IPS-NIHi7 (cell line): Measurements from ENCODE around the gene TRIP6.
"Not testable (repeated sequence)": the region's sequence is repeated elsewhere in the genome, so short reads cannot be mapped to it uniquely, and the experiment has no call there.

ENCODE experiments used
- DNase-seq: peaks from one replicate; pipeline ENCODE4 v3.0.0; 2012; ENCODE audit warnings: mixed read lengths; ENCODE audit errors: extremely low spot score

The TRIP6 gene

GRCh38 chr7:100837099-100837836 is 29.9 kb upstream of the TRIP6 start:
- peak; percentile 85 for DNase-seq

GRCh38 chr7:100839361-100839760 is 27.8 kb upstream of the TRIP6 start:
- no peak for DNase-seq

GRCh38 chr7:100840470-100841100 is 26.6 kb upstream of the TRIP6 start:
- no peak for DNase-seq

GRCh38 chr7:100847360-100847759 is 19.8 kb upstream of the TRIP6 start:
- DNase-seq, result no peak

GRCh38 chr7:100852048-100852872 is 14.9 kb upstream of the TRIP6 start, which contains the start of gene SLC12A9:
SLC12A9 (plus strand) TSS chr7:100852713; CDS start chr7:100854198, 1,485 bp downstream.
- peak; percentile 97 for DNase-seq

DNA sequence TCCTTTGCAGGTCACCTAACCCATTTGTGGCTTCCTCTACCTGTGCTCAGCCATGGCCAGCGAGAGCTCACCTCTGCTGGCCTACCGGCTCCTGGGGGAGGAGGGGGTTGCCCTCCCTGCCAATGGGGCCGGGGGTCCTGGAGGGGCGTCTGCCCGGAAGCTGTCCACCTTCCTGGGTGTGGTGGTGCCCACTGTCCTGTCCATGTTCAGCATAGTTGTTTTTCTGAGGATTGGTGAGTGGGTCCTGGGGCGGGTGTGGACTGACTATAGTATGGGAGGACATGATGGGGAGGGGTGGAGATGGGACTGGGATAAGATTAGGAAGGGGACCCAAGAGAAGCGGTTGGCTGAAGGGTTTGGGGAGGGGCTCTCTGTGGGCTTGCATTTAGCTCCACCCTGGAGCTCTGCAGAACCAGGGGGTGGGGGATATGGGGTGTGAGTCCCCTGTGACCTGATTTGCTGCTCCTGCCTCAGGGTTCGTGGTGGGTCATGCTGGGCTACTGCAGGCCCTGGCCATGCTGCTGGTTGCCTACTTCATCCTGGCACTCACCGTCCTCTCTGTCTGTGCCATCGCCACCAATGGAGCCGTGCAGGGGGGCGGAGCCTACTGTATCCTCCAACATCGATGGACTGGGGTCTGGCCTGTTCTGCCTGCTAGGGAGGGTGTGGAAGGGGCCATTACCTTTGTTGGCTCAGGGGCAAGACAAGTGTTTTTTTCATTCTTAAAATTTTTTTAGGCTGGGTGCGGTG is 12.9 kb upstream of the TRIP6 start:
- DNase-seq, result no peak

DNA sequence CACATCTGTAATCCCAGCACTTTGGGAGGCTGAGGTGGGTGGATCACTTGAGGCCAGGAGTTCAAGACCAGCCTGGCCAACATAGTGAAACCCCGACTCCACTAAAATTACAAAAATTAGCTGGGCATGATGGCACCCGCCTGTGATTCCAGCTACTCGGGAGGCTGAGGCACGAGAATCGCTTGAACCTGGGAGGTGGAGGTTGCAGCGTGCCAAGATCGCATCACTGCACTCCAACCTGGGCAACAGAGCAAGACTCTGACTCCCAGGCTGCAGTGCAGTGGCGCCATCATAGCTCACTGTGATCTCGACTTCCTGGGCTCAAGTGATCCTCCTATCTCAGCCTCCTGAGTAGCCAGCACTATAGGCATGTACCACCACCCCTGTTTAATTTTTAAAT is 12.3 kb upstream of the TRIP6 start:
- not testable (repeated sequence) for DNase-seq

DNA sequence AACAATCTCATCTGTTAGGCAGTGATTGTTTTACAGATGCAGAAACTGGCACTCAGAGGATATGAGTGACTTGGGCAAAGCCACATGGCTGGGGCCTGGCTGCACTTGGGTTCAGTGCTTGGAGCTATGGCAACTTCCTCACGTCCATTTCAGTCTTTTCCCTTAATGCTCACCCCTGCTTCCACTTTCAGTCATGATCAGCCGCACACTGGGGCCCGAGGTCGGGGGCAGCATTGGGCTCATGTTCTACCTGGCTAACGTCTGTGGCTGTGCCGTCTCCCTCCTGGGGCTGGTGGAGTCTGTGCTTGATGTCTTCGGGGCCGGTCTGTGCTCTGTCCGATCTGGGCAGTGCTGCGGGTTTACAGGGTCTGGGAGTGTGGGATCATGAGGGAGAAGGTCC is 11.7 kb upstream of the TRIP6 start:
- no peak for DNase-seq

- no peak for DNase-seq
Observed at GRCh38 chr7:100856871-100857282, 10.3 kb upstream of the TRIP6 start.

GRCh38 chr7:100859856-100860255 is 7.3 kb upstream of the TRIP6 start:
- DNase-seq, result no peak

GRCh38 chr7:100860702-100861615 is 6.2 kb upstream of the TRIP6 start:
- DNase-seq, result no peak

DNA sequence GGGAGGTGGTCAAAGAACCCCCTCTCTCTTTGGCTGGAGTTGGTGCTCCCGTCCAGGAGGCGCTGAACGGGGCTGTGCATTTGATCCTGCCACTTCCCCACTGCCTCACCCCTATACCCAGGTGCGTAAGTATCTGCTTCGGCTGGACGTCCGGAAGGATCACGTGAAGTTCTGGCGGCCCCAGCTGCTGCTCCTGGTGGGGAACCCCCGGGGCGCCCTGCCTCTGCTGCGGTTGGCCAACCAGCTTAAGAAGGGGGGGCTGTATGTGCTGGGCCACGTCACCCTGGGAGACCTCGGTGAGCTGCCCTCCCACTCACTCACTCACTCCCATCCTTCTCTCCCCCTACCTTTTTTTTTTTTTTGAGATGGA is 5.6 kb upstream of the TRIP6 start:
- DNase-seq, result no peak

- no peak for DNase-seq
Observed at GRCh38 chr7:100863406-100863950, 3.7 kb upstream of the TRIP6 start.

DNA sequence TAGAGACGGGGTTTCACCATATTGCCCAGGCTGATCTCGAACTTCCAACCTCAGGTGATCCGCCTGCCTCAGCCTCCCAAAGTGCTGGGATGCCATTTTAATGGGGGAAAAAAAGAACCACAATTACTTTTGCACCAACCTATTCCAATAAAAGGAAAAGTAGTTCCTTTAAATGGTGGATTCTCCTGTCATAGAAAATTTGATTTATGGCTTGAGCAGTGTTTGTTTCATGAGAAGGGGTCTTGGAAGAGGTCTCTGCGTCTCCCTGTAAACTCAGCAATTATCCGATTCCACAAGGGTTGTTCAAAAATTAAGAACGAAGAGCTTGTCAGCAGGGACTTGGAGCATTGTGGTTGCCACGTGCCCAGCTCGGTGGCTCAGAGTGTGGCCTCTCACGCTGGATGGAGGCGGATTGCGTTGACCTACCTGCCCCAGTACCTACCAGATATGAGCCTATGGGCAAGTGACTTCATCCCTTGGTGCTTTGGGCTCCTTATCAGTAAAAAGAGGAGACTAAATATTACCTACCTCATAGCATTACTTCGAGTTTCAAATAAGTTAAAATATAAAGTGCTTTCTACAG is 2.8 kb upstream of the TRIP6 start:
- DNase-seq, result no peak

DNA sequence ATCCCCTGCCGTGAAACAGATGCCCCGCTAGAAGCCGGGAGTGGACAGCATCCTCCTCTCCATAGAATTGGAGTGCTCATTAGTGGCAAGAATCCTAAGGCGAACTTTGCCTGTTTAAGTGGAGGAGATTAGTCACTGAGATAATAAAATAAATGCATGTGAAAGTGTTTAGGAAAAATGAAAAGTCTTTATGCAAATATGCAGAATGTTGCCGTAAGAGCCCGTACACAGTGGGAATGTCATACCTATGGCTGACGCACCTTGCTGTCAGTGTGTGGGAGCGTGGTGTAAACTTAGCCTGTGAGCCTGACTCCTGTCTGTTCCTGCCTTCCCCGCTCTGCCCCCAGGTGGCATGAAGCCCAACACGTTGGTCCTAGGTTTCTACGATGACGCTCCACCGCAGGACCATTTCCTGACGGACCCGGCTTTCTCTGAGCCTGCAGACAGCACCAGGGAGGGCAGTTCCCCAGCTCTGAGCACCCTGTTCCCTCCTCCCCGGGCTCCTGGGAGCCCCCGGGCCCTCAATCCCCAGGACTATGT is 1.7 kb upstream of the TRIP6 start:
- peak; percentile 45 for DNase-seq

- DNase-seq, result no peak
Observed at GRCh38 chr7:100865938-100866728, 1.1 kb upstream of the TRIP6 start.

GRCh38 chr7:100866729-100867039 is 503 bp upstream of the TRIP6 start:
- no peak for DNase-seq

- DNase-seq, result no peak
Observed at GRCh38 chr7:100867776-100868485, 744 bp downstream of the TRIP6 start.
